Transverse colon (tissue), 4 donors: Measurements from ENCODE around the gene ERI2.

ENCODE experiments used
- CTCF ChIP-seq, 5 experiments: fragments of 200-600 bp in 3 of 5; fragments of 450-650 bp in 2 of 5; sonication (generic) in 3 of 5; IDR thresholded peaks; 1 replicate in 2 of 5; 2 replicates in 3 of 5; pipeline ENCODE4 v1.5.1; 2016 to 2017; ENCODE audit warnings: antibody characterized with exemption in 5 of 5, inconsistent platforms in 3 of 5, mild to moderate bottlenecking in 2 of 5, moderate library complexity in 1 of 5
- POLR2AphosphoS5 ChIP-seq, 3 donors: sonication (generic); formaldehyde crosslinking; IDR thresholded peaks; one replicate each; pipeline ENCODE4 v1.6.1; 2016; ENCODE audit warnings: antibody characterized with exemption in 3 of 3

- TF ChIP-seq CTCF (IDR thresholded peaks at IDR 0.05) (no peak), POLR2AphosphoS5 (IDR thresholded peaks at IDR 0.05) (no peak)
These were observed 52.5 kb downstream of the ERI2 start for GRCh38 chr16:20753727-20754126.
